Keratinocyte (primary cell): Measurements from ENCODE around the gene IL32. TPM values are rescaled to one million over a fixed set of nuclear protein-coding genes. Genes with fewer than 3 reads are reported as not detected.

Experiments used
- DNase-seq: peaks from one replicate; pipeline ENCODE4 v3.0.0-alpha.2; 2011; ENCODE audit warnings: low read depth, missing footprints, low spot score
- FAIRE-seq: peaks from 2 replicates; lab custom pipeline; 2011; peaks lifted over from hg19 to GRCh38; lab: Jason Lieb, UNC
- H2AFZ ChIP-seq: 2 replicates; pipeline ENCODE4 v1.6.0; 2012; ENCODE audit warnings: low read length, control low read depth, inconsistent platforms; ENCODE audit not compliant: control insufficient read depth
- H3K27ac ChIP-seq: 2 replicates; pipeline ENCODE4 v1.5.1; 2011; ENCODE audit warnings: low read length; ENCODE audit not compliant: control insufficient read depth, insufficient read depth
- H3K27me3 ChIP-seq: 3 replicates; pipeline ENCODE4 v1.6.0; 2011; ENCODE audit warnings: low read length; ENCODE audit not compliant: control insufficient read depth, insufficient read depth; ENCODE audit errors: extremely low read depth
- H3K36me3 ChIP-seq, 2 experiments: 2 replicates in 1 of 2; 3 replicates in 1 of 2; pipeline ENCODE4 v1.5.1; 2011; ENCODE audit warnings: low read length in 2 of 2, mild to moderate bottlenecking in 1 of 2; ENCODE audit not compliant: control insufficient read depth in 2 of 2, insufficient read depth in 2 of 2; ENCODE audit errors: extremely low read depth in 1 of 2
- H3K4me1 ChIP-seq: 3 replicates; pipeline ENCODE4 v1.5.1; 2011; ENCODE audit warnings: low read length; ENCODE audit not compliant: control insufficient read depth, insufficient read depth; ENCODE audit errors: extremely low read depth
- H3K4me2 ChIP-seq: 3 replicates; pipeline ENCODE4 v1.6.0; 2011; ENCODE audit warnings: low read depth, low read length; ENCODE audit not compliant: control insufficient read depth, insufficient read depth; ENCODE audit errors: extremely low read depth
- H3K4me3 ChIP-seq, 3 experiments: fragments of 200-600 bp in 1 of 3; sonication (generic) in 1 of 3; 2 replicates in 2 of 3; 3 replicates in 1 of 3; pipeline ENCODE4 v1.5.1; 2011 to 2016; ENCODE audit warnings: low read length in 3 of 3, mild to moderate bottlenecking in 3 of 3, control low read depth in 2 of 3, inconsistent platforms in 1 of 3, low read depth in 1 of 3, mixed read lengths in 1 of 3, mixed run types in 1 of 3, moderate library complexity in 1 of 3; ENCODE audit not compliant: control insufficient read depth in 2 of 3, insufficient read depth in 2 of 3; ENCODE audit errors: extremely low read depth in 1 of 3
- H3K79me2 ChIP-seq: 2 replicates; pipeline ENCODE4 v1.6.0; 2012; ENCODE audit warnings: low read length; ENCODE audit not compliant: control insufficient read depth, insufficient read depth
- H3K9ac ChIP-seq: 3 replicates; pipeline ENCODE4 v1.6.0; 2011; ENCODE audit warnings: low read length; ENCODE audit not compliant: control insufficient read depth, insufficient read depth; ENCODE audit errors: extremely low read depth
- H3K9me1 ChIP-seq: 3 replicates; pipeline ENCODE4 v1.6.0; 2011; ENCODE audit warnings: low read length; ENCODE audit not compliant: control insufficient read depth, insufficient read depth; ENCODE audit errors: extremely low read depth
- H3K9me3 ChIP-seq: 2 replicates; pipeline ENCODE4 v1.5.1; 2012; ENCODE audit warnings: low read depth, low read length; ENCODE audit not compliant: control insufficient read depth
- H4K20me1 ChIP-seq: 3 replicates; pipeline ENCODE4 v1.6.0; 2011; ENCODE audit warnings: low read length; ENCODE audit not compliant: control insufficient read depth, insufficient read depth; ENCODE audit errors: extremely low read depth
- EZH2 ChIP-seq: IDR thresholded peaks from one replicate; pipeline ENCODE4 v1.6.1; 2012; ENCODE audit warnings: inconsistent platforms, mild to moderate bottlenecking, low read length, moderate library complexity
- dilution Hi-C: fragments of 300-500 bp; cut with MboI; formaldehyde crosslinking; loops from one replicate; pipeline ENCODE4 v1.7.0; 2020; ENCODE audit warnings: low sequenced_read_pairs; ENCODE audit not compliant: extremely low pct_ligation_motif_present
- polyA plus RNA-seq, 5 experiments: library from polyadenylated mRNA; depleted of rRNA in 3 of 5; stranded (reverse) in 3 of 5; stranded (forward) in 1 of 5; unstranded in 1 of 5; fragments of >200 nt; gene quantifications; 1 replicate in 1 of 5; 2 replicates in 3 of 5; 3 replicates in 1 of 5; pipeline versions ENCODE4 v1.2.1 to v1.2.3, GENCODE V29; 2011 to 2012; ENCODE audit warnings: missing spikeins in 2 of 5, low read depth in 1 of 5, low replicate concordance in 1 of 5
- TF ChIP-seq, protein P1 (sequence below), 3 experiments: IDR thresholded peaks in 1 of 3; conservative IDR thresholded peaks in 1 of 3; optimal IDR thresholded peaks in 1 of 3; 2 replicates in 2 of 3; 3 replicates in 1 of 3; pipeline versions ENCODE3 to v1.5.1; 2011; ENCODE audit warnings: low read length in 3 of 3, mild to moderate bottlenecking in 3 of 3, moderate library complexity in 2 of 3, control low read depth in 1 of 3, inconsistent platforms in 1 of 3; ENCODE audit not compliant: insufficient read depth in 2 of 3; ENCODE audit errors: extremely low read depth in 1 of 3

Gene IL32
- polyA plus RNA-seq, 1 donor (not counting 4 experiments of a cell fraction or from before 2014, with no cell fraction given): 0.28 TPM

DNA sequence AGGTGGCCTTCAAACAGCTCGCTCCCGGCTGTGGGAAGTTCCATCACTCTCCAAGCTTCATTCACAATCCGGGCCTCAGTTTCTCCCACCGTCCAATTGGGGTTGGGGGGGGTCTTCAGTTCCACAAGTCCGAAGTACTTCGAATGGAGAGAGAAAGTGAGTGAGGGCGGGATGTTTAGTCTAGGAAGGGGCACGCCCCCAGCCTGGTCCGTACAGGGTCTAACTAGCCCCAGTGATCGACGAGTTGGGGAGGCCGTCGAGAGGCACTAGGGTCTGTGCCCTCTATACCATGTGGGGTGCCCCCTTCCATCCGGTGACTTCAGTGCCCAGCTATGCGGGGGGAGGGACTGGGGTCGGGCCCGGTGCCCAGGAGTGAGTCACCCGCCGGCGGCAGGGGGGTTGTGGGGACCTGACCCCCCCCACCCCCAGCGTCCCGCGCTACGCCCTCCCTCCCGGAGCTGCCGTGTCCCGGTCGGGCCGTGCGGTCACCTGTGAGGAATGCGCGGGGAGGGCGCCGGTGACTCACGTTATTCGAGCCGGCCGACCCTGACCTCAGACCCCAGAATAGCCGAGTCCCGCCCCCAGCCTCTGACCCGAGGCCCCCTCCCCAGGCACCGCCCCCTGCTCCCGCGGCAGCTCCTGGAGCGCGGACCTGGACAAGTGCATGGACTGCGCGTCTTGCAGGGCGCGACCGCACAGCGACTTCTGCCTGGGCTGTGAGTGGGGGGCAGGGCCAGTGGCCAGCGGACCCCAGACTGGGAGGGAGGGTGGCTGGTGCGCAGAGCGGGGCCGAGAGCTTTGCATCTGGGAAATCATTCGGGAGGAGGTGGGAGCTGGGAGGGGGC lies 44.6 kb upstream of the IL32 start:
- Histone ChIP-seq H2AFZ (no peak overlapping the region), H3K4me3 (peak overlapping the region; percentile 80 to 85 (median 84)), H3K36me3 (peaks cover 4 to 19% of the 10 kb centered on the region in 2 experiments), H3K27ac (peak overlapping the region; percentile 97), H3K9ac (peak overlapping the region; percentile 97), H3K27me3 (no peaks in the 10 kb centered on the region), H4K20me1 (no peaks in the 10 kb centered on the region), H3K9me1 (no peaks in the 10 kb centered on the region), H3K9me3 (no peaks in the 10 kb centered on the region), H3K4me2 (peak overlapping the region; percentile 81), H3K79me2 (no peaks in the 10 kb centered on the region), H3K4me1 (peaks cover 25% of the 10 kb centered on the region)
- TF ChIP-seq EZH2: no peak
- TF ChIP-seq, protein P1, sequence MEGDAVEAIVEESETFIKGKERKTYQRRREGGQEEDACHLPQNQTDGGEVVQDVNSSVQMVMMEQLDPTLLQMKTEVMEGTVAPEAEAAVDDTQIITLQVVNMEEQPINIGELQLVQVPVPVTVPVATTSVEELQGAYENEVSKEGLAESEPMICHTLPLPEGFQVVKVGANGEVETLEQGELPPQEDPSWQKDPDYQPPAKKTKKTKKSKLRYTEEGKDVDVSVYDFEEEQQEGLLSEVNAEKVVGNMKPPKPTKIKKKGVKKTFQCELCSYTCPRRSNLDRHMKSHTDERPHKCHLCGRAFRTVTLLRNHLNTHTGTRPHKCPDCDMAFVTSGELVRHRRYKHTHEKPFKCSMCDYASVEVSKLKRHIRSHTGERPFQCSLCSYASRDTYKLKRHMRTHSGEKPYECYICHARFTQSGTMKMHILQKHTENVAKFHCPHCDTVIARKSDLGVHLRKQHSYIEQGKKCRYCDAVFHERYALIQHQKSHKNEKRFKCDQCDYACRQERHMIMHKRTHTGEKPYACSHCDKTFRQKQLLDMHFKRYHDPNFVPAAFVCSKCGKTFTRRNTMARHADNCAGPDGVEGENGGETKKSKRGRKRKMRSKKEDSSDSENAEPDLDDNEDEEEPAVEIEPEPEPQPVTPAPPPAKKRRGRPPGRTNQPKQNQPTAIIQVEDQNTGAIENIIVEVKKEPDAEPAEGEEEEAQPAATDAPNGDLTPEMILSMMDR (optimal IDR thresholded peaks at IDR 0.05 in 1 of 3, IDR thresholded peaks at IDR 0.05 in 1 of 3, conservative IDR thresholded peaks at IDR 0.05 in 1 of 3; ENCODE audit: extremely low read depth in 1 of 3, insufficient read depth in 2 of 3, low read length in 3 of 3): no peak
- dilution Hi-C loops: no loop called here
- DNase-seq: peak; percentile 79
- FAIRE-seq: peak; percentile 60

DNA sequence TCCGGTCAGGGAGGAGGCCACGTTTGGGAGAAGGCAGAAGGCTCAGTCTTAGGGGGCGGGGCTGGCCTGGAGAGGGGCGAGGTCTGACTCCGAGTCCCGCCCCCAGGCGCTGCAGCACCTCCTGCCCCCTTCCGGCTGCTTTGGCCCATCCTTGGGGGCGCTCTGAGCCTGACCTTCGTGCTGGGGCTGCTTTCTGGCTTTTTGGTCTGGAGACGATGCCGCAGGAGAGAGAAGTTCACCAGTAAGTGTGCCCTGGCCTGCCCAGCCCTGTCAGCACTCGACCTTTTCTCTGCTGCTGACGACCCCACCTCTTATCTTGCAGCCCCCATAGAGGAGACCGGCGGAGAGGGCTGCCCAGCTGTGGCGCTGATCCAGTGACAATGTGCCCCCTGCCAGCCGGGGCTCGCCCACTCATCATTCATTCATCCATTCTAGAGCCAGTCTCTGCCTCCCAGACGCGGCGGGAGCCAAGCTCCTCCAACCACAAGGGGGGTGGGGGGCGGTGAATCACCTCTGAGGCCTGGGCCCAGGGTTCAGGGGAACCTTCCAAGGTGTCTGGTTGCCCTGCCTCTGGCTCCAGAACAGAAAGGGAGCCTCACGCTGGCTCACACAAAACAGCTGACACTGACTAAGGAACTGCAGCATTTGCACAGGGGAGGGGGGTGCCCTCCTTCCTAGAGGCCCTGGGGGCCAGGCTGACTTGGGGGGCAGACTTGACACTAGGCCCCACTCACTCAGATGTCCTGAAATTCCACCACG lies 43.8 kb upstream of the IL32 start:
- Histone ChIP-seq H3K4me1 (peaks cover 25% of the 10 kb centered on the region), H3K79me2 (no peaks in the 10 kb centered on the region), H3K9me3 (no peaks in the 10 kb centered on the region), H2AFZ (no peak overlapping the region), H4K20me1 (no peaks in the 10 kb centered on the region), H3K36me3 (peaks cover 10 to 27% of the 10 kb centered on the region in 2 experiments), H3K27me3 (no peaks in the 10 kb centered on the region), H3K4me2 (peak overlapping the region; percentile 81), H3K9me1 (no peaks in the 10 kb centered on the region), H3K9ac (peak overlapping the region; percentile 97), H3K27ac (peak overlapping the region; percentile 97), H3K4me3 (peak overlapping the region; percentile 80 to 85 (median 84))
- DNase-seq (no peak), FAIRE-seq (peak; percentile 9)
- dilution Hi-C loops: no loop called here
- TF ChIP-seq EZH2: no peak
- TF ChIP-seq, protein P1 (optimal IDR thresholded peaks at IDR 0.05 in 1 of 3, IDR thresholded peaks at IDR 0.05 in 1 of 3, conservative IDR thresholded peaks at IDR 0.05 in 1 of 3; ENCODE audit: extremely low read depth in 1 of 3, insufficient read depth in 2 of 3, low read length in 3 of 3): peak in 2 of 3 experiments; percentile 32 to 45
